Astrocyte of the hippocampus (primary cell): ENCODE data around the gene PPP1R9A.
A peak's percentile ranks its signal among the peaks of the same experiment; 100 is the strongest.

Experiments
- DNase-seq: peaks from one replicate; pipeline ENCODE4 v3.0.0; 2011; ENCODE audit warnings: low read depth, low spot score

Gene PPP1R9A

GRCh38 chr7:95097851-95098250 is 190.5 kb downstream of the PPP1R9A start:
- DNase-seq: no peak

GRCh38 chr7:95099106-95099505 is 191.7 kb downstream of the PPP1R9A start:
- no peak for DNase-seq

GRCh38 chr7:95101422-95101821 is 194.0 kb downstream of the PPP1R9A start:
- no peak for DNase-seq

DNA sequence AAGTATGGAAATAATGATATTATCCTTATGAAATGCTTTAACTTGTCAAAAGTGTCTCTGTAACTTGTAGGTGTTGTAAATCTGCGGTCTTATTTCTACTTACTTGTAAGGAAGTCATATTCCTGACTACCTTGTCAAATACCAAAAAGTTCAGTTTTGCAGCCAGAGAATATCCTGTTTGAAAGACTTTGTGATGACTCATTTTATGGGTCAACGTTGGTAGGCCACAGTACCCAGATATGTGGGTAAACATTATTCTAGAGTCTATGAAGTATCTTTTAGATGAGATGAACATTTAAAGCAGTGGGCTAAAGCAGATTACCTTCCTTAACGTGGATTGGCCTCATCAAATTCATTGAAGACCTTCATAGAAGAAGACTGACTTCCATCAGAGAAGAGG is 195.3 kb downstream of the PPP1R9A start:
- DNase-seq: peak; percentile 31

GRCh38 chr7:95104739-95105138 is 197.3 kb downstream of the PPP1R9A start:
- DNase-seq: peak; percentile 46

DNA sequence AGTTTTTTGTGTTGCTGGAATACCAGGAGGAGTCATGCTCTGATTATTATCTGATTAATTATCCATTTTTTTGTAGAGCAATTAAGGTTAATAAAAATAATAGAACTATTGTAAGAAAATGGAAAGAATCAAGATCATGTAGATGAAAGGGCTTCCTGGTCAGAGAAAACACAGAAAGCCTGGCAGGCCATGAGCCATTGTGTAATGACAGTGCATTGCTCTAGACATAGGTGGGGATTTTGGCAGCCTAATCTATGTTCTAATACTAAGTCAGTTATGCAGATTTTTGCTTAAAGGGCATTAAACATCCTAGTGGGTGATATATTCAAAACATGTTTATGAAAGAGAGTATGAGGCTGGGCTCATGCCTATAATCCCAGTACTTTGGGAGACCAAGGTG is 198.2 kb downstream of the PPP1R9A start:
- DNase-seq: no peak

DNA sequence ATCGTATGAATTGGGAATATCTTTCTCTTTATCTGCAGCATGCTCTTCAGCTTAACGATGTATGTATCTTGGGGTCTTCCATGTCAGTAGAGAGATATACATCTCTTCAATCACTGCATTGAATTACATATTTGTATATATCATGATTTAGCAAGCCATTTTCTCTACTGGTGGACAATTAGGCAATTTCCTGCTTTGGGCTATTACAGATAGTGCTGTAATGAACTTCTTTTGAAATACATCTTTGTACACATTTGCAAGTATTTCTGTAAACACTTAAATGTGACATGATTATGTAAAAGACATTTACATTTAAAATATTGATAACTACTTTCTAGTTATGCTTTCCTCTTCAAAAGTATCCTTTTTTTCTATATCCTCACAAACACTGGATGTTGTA is 199.0 kb downstream of the PPP1R9A start:
- no peak for DNase-seq

DNA sequence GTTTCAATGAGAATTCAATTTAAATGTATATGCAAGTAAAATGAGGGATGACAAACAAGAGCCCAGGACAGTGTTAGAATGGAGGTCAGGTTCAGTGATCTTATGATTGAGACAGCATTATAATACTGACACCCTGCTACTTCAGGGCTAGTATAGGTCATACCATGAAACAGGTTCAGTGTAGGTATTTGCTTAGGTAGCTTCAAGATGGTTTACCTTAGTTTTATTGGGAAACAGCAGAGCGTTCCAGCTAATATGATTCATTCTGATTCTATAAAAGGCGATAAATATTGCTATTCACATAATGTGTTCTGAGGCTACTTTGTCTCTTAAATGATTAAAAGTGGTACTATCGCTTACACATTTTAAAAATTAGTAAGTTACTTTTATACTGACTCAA is 203.3 kb downstream of the PPP1R9A start:
- no peak for DNase-seq

GRCh38 chr7:95113590-95113989 is 206.2 kb downstream of the PPP1R9A start:
- no peak for DNase-seq

- no peak for DNase-seq
Measured at GRCh38 chr7:95126053-95126709, 218.8 kb downstream of the PPP1R9A start.

GRCh38 chr7:95132500-95132899 is 225.1 kb downstream of the PPP1R9A start:
- DNase-seq: no peak

DNA sequence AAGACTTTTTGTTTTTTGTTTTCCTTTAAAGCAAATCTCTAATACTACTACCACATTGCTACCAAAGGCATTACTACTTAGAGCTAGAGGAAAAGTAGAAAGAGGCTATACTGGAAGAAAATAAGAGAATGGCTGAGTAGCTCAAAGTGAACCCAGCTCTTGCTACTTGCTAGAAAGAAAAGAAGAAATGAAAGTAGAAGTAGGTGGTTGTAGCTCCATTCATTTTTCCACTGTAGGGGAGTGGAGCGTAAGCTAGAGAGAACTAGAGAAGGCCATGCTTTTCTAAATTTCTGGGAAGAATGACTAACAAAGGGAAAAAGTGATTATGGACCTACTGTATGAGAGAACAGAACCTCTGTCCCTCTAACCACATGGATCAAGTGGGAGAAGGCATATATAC is 232.5 kb downstream of the PPP1R9A start:
- DNase-seq: no peak

- DNase-seq: no peak
Measured at GRCh38 chr7:95141755-95142154, 234.4 kb downstream of the PPP1R9A start.

DNA sequence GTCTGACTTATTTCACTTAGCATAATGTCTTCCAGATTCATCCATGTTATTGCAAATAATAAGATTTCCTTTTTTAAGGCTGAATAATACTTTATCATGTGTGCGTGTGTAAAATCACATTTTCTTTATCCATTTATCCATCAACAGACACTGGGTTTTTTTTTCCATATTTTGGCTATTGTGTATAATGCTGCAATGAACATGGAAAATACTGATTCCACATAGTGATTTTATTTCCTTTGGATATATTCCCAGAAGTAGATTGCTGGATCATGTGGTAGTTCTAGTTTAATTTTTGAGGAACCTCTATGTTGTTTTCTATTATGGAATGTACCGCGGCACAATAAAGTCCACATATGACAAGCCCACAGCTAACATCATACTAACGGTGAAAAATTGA is 236.9 kb downstream of the PPP1R9A start:
- DNase-seq: no peak

- DNase-seq: no peak
Measured at GRCh38 chr7:95155965-95156364, 248.6 kb downstream of the PPP1R9A start.

GRCh38 chr7:95157381-95157780 is 250.0 kb downstream of the PPP1R9A start:
- DNase-seq: no peak

GRCh38 chr7:95169678-95170077 is 262.3 kb downstream of the PPP1R9A start:
- DNase-seq: no peak

DNA sequence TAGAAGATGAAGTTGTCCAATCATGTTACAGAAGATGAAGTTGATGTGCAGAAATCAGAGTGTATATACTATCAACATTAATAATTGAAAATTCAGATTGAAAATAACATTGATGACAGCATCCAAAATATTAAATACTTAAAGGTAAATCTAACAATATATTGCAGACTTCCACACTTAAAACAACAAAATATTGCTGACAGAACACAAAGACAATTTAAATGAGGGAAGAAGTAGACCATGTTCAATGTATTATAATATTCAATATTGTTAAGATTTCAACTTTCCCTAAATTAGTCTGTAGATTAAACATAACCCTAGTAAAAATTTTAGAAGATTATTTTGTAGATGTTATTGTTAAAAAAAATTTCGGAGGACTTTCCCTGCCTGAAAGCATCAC is 265.0 kb downstream of the PPP1R9A start:
- DNase-seq: no peak

DNA sequence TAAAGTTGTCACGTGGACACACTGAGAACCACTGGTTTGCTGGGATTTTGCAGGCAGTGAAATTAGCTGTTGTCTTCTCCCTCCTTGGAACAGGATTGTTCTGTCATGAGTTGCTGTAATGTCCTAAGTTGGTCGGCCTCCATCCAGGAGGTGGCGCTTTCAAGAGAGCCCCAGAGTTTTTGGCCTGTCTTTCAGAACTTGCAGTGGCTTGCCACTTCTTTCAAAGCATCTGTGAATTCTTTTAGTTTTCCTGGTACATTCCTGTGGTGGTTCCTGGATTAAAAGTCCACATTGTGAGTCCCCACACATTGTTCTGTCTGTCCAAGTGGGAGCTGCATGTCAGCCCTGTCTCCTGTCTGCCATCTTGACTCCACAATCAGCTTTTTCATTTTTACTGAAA is 283.1 kb downstream of the PPP1R9A start:
- DNase-seq: peak; percentile 55

GRCh38 chr7:95191795-95192194 is 284.4 kb downstream of the PPP1R9A start:
- DNase-seq: no peak

GRCh38 chr7:95198863-95199262 is 291.5 kb downstream of the PPP1R9A start:
- DNase-seq: no peak

DNA sequence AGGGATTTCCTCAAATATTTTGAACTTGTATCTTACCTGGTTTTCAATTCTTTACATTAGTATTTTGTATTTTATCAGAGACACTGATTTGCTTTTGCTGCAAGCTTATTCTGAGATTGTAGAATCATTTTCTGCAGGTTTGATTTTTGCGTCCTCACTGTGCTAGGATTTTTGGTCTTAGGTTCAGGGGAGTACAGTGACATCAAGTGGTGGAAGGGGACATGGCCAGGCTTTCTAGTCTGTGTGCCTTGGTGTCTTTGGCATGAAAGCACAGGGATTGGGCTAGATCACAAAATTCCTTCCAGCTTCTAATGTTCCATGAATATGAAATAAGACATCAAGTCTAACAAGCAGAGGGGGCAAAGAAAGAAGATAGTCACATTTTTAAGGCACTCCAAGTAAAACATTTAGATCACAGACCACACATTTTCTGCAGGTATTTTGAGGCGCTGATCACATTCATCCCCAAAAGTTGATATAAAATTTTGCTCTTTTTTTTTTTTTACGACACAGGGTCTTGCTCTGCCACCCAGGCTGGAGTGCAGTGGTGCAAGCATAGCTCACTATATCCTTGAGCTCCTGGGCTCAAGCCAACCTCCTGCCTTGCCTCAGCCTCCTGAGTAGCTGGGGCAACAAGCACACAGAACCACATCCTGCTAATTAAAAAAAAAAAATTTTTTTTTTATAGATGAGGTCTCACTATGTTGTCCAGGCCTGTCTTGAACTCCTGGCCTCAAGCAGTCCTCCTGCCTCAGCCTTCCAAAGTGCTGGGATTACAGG is 292.6 kb downstream of the PPP1R9A start:
- peak; percentile 81 for DNase-seq

- DNase-seq: no peak
Measured at GRCh38 chr7:95200741-95201140, 293.3 kb downstream of the PPP1R9A start.
